Bone marrow (tissue), 2 donors: ENCODE data around the gene PRKN.

Source experiments
- DNase-seq, 2 donors: peaks; one replicate each; lab custom pipeline; 2025; lab: John Stamatoyannopoulos, UW

PRKN gene

DNA sequence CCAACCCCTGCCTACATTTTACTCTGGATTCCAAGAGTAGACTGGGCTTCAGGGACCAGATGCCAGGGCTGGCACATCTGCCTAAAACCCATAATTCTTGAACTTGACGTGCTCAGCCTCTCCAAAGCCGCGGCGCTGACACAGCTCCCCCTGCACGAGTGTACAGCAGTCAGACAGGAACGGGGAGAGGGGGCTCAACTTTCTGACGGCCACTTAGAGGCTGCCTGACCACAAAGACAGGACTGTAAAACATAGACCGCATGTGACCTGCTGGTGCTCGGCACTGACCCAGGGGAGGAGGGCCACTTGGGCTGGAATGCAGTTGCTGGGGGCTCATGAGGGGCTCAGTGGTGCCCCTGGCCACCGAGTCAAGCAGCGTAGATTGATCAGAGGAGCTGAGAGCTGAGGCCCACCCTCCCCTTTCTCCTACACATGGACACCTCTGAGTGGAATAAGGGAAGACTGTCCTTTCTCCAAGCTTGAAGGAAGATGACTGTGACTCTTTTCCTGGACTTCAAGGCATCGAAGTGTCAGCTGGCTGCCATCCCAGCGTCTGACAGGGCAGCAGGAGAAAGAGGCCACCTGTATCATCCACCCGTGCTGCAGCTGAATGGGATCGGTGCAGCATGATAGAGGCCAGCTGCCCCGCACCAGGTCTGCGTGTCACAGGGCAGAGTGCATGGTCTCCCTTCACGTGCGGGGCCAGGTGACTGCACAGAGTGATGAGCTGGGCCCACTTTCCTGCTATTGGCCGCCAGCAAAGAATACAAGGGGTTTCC lies 1282.4 kb downstream of the PRKN start:
- no peak for DNase-seq

DNA sequence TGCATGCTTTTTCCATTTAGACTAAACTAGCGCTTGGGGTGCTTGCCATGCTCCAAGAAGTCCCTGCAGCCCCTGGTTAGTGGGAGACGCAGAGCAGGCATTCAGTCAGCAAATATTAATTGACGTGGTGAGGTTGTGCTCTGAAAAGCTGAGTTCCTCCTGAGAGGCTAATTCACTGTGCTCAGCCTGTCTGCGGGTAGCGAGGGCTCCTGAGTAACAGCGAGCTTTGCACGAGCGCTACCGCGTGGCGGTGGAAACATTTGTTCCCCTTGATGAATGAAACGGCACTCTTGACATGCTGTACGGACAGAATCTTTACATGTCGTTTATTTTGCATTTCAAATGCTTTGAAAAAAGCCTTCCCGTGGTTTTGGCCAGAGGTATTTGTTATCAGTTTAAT lies 1283.1 kb downstream of the PRKN start:
- DNase-seq, result no peak

DNA sequence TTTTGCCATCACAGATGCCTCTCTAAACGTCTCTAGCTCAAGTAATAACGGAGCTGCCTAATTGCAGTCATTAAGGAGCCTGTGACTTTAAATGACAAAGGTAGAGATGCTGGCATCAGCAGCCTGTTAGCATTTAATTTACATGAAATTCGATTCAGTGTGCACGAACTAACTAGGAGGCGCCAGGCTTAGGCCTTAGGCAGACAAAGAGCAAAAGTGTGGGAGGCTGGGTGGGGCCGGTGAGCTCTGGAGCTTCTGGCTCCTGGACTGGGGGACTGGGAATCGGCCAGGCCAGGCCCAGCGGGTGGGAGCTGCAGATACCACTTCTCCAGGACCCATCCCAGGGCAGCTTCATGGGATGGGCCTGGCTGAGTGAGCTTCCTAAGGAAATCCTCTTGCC lies 1283.7 kb downstream of the PRKN start:
- no peak for DNase-seq

- DNase-seq, result no peak
These were observed 1285.1 kb downstream of the PRKN start for GRCh38 chr6:161442420-161442819.

DNA sequence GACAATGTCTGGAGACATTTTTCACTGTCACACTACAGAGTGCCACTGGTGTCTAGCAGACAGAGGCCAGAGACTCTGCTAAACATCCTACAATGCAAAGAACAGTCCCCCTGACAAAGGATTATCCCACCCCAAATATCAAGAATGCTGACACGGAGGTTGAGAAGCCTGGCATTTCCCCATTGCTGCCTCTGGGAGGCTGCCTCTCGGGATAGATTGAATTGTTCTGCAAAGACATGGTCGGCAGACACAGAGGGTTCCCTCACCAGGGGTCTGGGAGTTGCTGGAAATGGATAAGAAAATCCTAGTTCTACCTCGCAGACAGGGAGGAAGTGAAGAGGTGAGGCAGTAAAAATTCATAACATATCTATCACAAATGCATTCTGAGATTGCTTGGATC lies 1287.3 kb downstream of the PRKN start:
- no peak for DNase-seq

- no peak for DNase-seq
These were observed 1288.5 kb downstream of the PRKN start for GRCh38 chr6:161439093-161439492.

DNA sequence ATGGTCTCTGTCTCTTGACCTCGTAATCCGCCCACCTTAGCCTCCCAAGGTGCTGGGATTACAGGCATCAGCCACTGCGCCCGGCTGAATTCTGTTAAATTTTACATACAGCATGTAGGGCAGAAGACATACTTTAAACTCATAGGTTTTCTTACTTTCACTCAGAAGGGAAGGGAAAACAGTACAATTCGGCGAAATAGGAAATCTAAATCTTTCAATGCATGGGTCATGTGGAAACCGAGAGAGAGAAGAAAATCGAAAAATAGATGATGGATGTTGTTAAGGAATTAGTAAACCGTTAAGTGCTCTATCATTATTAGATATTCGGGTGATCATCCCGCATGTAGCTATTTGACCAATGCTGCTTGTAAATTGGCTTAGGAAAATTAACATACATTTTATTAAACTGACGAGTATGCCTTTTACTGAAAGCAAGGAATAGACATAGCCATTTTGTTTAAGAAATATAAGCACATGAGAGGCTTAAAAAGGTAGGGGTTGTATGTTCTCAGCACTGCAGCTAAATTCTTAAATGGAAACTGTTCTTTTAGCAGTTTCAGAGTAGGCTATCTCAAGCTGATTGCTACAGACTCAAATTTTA lies 1289.0 kb downstream of the PRKN start:
- DNase-seq, result no peak

- no peak for DNase-seq
These were observed 1289.7 kb downstream of the PRKN start for GRCh38 chr6:161437851-161438250.

DNA sequence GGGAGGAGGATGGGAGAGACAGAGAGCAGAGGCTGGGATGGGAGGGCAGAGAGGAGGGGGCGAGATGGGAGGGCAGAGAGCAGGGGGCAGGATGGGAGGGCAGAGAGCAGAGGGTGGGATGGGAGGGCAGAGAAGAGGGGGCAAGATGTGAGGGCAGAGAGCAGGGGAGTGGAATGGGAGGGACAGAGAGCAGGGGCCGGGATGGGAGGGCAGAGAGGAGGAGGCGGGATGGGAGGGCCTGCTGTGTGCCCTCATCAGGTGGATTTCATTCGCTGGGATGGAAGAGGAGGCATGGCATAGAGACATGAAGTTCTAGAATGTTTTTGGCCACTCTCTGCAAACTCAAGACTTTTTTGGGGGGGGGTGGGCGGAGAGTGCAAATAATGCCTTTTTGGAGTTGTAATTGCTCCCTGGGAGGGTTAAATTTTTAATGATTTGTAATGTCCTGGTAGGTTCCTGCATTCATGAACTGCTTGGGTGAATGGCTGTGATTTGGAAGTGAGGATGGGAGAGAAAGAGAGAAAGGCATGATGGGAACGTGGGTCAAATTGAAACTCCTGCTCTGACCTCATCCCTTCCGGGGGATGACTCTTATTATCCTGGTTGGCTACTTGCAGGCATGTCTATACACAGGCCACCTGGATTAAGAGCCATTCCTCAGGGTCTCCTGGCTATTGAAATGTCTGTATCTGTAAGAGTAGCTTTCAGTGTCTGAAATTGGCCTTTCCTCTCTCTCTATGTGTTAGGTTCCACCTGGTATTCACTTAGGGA lies 1291.3 kb downstream of the PRKN start:
- no peak for DNase-seq

- DNase-seq, result no peak
These were observed 1291.9 kb downstream of the PRKN start for GRCh38 chr6:161435748-161436070.

DNA sequence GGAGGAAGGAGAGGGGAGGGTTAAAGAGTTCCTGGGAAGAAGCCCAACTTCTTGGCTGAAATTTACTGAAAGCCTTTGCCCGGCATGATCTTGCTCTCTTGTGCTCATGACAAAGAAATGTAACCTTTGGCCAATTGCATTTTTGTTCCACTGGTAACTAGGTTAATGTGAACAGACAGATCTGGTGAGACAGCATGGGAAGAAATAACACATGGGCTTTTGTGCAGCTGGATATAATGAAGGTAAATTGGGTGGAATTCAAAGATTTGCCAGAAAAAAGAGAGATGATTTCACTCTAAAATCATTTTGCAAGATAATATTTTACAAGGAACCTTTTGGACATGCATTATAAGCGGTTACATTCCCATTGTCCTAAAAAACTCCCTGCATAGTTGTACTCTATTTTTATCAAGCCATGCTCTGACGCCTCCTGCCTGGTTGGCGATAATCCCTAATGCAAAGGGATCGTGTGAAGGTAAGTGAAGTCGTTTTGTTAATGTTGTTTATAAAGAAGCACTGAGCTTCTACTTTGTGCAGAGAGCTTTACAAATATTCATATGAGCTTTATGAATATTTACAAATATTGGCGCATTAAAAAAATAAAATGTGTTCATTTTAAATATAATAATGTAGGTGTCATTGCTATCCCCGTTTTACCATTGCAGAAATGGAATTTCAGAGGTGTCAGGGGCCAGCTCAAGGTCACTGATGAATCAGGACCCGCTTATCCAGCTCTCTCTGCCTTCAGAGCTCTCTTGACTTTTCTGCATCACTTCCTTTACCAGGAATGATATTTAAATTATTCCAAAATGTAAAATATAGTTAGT lies 1292.4 kb downstream of the PRKN start:
- DNase-seq, result no peak

DNA sequence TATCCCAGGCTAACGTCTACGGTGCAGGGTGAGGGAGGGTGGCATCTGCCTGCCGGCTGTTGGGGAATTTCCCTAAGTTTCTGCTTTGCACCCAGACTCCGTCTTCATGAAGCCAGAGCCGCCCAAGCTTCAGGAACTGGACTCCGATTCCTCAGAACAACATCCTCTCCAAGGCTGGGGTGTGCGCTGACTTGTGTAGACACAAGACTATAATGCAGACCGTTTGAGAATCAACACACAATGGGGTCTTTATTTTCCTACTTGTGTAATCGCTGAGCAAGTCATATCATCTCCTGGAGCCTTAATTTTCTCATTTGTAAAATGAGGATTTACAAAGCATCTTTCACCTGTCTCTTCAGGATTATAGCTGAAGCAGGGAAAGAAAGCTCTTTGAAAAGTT lies 1293.2 kb downstream of the PRKN start:
- no peak for DNase-seq

DNA sequence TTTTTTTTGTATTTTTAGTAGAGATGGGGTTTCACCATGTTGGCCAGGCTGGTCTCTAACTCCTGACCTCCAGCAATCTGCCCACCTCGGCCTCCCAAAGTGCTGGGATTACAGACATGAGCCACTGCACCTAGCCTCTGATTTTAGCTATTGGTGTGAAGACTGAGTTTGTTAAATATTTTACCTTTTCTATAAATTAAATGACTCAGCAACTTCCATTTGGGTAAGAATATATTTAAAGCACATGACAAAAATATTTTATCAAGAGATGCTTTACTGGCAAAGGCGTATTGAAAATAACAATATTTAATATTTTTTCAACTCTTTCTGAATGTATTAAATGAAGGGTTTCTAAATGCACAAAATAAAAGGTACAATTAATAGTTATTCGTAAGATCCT lies 1295.0 kb downstream of the PRKN start:
- DNase-seq, result no peak

- DNase-seq, result no peak
These were observed 1297.6 kb downstream of the PRKN start for GRCh38 chr6:161429921-161430490.

DNA sequence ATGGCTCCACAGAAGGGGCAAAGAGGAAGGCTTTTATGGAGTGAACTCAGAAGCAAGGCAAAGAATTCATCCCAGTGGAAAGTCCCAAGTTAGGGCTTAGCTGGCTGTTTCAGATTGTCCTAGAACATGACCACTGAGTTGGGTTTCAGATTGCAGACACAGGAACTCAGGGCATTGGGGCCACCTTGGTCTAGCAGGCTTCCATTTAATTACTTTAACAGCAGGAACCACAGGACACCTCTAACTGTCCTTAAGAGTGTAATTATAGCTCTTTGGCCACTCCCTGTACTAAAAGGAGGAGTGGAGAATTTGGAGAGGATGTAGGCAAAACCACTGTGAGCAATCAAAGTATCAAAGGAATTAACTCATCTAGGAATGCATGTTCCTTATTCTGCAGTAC lies 1303.1 kb downstream of the PRKN start:
- no peak for DNase-seq

- no peak for DNase-seq
These were observed 1304.6 kb downstream of the PRKN start for GRCh38 chr6:161422710-161423680.

DNA sequence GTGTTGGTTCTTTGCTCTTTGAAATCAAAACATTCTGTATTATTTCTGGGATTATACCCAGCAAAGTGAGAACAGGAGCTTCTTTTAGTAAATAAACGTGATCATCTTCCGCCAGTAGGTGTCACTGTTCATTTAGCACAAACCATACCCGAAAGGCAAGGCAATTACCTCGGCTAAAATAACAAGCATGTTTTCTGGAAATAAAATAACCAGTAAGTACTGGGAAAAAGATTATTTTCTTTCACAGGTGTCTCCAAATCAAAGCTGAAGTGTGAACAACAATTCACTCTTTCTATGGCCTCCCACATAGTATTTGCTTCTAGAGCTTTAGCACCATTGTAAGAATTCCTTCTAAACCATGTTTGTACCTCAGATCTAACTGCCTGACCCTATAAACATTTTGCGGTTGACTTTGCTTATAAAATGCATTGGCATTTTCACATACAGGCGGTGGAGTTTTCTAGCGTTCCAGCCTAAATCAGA lies 1309.1 kb downstream of the PRKN start:
- DNase-seq, result no peak

DNA sequence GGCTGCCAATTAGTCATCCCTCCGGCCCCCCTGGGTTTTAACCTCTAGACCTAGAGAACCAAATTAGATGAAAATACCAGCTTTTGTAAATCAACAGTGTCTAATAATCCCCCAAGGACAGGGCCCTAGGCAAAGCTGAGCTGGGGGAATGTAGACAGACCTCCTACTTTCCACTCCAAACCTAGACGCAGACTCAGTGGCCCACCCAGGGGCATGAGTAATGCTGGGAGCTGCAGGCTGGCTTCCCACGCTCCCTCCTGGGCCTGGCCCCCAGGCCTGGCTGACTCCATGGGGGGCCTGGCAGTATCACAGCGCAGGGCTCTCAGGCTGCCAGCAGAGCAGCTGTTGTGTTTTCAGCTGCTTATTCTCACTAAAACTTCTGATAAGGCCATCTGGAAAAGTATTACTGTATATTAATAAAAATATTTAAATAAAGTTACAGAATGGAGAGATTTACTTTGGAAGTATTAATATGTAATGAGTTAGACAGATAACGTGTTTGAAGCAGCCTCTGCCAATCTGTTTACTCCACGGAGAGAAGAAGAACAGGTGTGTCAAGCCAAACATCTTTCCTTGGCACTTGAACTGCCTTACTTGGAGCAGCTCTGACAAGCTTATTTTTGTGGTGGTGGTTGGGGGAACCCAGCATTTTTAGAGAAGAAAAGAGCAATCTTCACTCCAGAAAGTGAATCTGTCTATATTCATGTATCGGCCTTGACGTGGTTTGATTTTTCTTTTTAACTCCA lies 1309.7 kb downstream of the PRKN start:
- DNase-seq, result no peak

DNA sequence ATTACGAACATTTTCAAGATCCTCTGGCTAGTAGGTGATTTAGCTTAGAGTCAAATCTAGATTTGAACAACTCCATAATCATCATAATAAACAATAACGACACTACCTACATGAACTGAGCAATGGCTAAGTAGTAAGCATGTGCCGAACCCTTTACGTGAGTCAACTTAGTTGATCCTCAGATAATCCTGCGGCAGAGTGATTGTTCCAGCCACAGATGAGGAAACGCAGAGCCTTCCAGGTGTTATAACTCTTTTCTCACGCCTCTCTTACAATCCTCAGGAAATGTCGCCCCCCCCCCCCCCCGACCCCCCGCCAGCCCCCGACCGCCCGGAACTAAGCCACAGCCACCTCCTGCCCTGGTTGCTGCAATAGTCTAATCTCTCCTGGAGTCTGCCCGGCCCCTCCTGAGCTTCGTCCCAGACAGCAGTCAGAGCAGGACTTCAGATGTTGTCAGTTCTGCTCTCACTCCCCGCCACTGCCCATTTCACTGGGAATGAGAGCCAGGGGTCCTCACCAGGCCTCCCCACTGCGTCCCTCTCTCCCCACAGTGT lies 1312.2 kb downstream of the PRKN start:
- DNase-seq, result no peak

DNA sequence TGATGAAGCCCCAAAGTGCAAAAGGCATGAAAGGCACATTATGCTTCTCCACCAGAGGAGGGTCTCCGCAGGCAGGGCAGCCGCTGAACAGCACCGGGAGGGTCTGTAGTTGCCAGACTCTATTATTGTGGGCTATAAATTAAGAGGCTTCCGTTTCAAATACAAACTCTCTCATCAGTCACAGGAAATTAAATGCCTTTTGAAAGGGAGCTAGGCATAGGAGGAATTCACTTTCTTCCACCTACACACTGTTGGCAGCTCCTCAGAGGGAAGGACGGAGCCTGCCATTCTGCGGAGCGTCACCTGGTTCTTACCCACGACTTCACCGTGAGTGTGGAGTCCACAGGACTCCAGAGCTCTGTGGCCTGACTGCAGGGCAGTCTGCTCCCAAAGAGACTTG lies 1312.9 kb downstream of the PRKN start:
- no peak for DNase-seq
